Muscle layer of duodenum (tissue), 2 donors: ENCODE measurements around the gene GYPB.
"Not testable (repeated sequence)": the region's sequence is repeated elsewhere in the genome, so short reads cannot be mapped to it uniquely, and the experiment has no call there.

Experiments used
- H3K27ac ChIP-seq: one replicate; pipeline ENCODE4 v1.7.0; 2013; ENCODE audit warnings: mild to moderate bottlenecking, low read length
- H3K27me3 ChIP-seq: one replicate; pipeline ENCODE4 v1.7.0; 2013; ENCODE audit warnings: low read depth, mild to moderate bottlenecking, control low read depth, low read length
- H3K36me3 ChIP-seq, 2 donors: one replicate each; pipeline ENCODE4 v1.7.0; 2013; ENCODE audit warnings: low read length in 2 of 2, control low read depth in 1 of 2, mild to moderate bottlenecking in 1 of 2; ENCODE audit not compliant: insufficient read depth in 2 of 2, control insufficient read depth in 1 of 2
- H3K4me1 ChIP-seq, 2 donors: one replicate each; pipeline ENCODE4 v1.7.0; 2013; ENCODE audit warnings: low read length in 2 of 2, mild to moderate bottlenecking in 2 of 2, control low read depth in 1 of 2, moderate library complexity in 1 of 2; ENCODE audit not compliant: insufficient read depth in 2 of 2, control insufficient read depth in 1 of 2
- H3K4me3 ChIP-seq, 2 donors: one replicate each; pipeline ENCODE4 v1.7.0; 2013; ENCODE audit warnings: low read length in 2 of 2, low read depth in 1 of 2, mild to moderate bottlenecking in 1 of 2
- H3K9me3 ChIP-seq, 2 donors: one replicate each; pipeline ENCODE4 v1.7.0; 2013; ENCODE audit warnings: low read length in 2 of 2, control low read depth in 1 of 2, mild to moderate bottlenecking in 1 of 2; ENCODE audit not compliant: control insufficient read depth in 1 of 2
- donor health status: healthy.

GYPB gene

DNA sequence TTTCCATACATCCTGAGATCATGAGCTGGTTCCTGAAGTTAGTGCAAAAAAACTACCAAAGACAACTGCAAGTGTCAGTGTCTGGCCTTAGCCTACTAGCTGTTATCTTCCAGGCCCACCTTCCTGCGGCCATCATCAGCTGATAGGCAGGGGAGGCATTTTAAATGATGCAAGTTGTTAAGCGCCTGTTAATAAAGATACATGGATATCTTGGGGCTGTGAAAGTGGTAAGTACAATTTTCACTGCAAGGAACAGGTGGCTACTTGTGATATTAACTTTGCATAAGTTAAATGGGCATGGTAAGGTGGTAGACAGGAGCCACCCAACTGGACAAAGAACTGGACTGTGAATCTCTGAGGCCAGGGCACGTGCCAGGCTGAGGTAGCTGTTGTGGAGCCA, at the start of gene GYPB:
TSS of gene GYPB (minus strand) at position 104 of the 400 bp plus-strand sequence. CDS start at position 11, 93 bp downstream.
- not testable (repeated sequence) for H3K9me3 ChIP-seq, H3K27ac ChIP-seq, H3K4me1 ChIP-seq, H3K36me3 ChIP-seq, H3K4me3 ChIP-seq, H3K27me3 ChIP-seq

DNA sequence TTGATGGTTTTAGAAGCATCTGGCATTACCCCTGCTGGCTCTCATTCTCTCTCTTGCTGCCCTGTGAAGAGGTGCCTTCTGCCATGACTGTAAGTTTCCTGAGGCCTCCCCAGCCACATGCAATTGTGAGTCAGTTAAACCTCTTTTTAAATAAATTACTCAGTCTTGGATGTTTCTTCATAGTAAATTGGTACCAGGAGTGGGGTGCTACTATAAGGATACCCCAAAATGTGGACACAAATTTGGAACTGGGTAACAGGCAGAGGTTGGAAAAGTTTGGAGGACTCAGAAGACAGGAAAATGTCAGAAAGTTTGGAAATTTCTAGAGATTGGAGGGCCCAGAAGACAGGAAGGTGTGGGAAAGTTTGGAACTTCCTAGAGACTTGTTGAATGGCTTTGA, 42.4 kb upstream of the GYPB start:
- H3K9me3 ChIP-seq, H3K36me3 ChIP-seq, H3K4me1 ChIP-seq, H3K27ac ChIP-seq, H3K27me3 ChIP-seq, H3K4me3 ChIP-seq: not testable (repeated sequence)

DNA sequence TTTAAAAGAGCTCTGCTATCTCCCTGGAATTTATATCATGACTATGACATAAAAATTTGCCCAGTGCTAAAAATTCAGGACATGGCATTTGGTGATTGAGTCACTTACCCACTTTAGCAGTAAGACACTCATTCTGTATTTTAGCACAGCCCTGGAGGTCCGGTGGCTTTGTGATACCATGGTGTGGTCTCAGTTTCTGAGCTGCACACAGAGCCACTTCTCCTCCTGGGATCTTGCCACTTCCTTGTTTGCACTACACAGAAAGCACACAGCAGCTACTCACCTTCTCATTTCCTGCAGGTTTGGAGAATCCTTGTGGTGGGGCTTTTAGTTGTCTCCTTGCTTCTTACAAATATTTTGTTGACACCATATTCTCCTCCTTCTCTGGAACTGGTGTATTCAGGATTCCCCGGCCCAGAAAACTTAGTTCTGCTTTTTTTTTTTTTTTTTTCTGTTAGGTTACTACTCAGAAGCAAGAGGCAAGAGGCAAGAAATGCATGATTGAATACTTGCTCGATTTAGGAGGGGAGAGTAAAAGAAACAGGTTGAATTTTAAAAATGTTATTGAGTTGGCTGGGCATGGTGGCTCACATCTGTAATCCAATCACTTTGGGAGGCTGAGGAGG, 41.2 kb upstream of the GYPB start:
- H3K9me3 ChIP-seq, H3K27me3 ChIP-seq, H3K36me3 ChIP-seq, H3K27ac ChIP-seq, H3K4me1 ChIP-seq, H3K4me3 ChIP-seq: not testable (repeated sequence)

DNA sequence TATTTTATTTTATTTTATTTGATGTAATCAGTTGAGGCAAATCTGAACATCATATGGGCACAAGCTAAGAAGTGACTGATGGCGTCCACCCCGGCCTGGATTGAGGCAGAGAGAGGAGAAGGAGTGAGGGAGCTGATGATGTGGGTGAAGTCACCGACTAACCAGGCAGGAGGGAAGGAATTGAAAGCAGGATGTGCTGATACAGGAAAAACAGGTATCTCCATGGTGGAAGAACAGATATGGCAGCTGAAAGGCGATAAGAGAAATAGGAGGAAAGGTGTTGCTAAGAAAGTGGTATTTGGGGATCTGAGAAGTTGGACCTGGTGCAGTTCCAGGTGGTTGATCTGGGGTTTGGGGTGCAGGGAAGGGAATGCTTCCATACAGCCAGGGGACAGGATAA, 37.6 kb upstream of the GYPB start:
- Histone ChIP-seq H3K4me1 (no peaks in the 10 kb centered on the region), H3K36me3 (no peaks in the 10 kb centered on the region), H3K4me3 (no peak overlapping the region), H3K9me3 (peaks cover 0 to 2% of the 10 kb centered on the region in 2 donors), H3K27me3 (no peaks in the 10 kb centered on the region), H3K27ac (no peak overlapping the region)

DNA sequence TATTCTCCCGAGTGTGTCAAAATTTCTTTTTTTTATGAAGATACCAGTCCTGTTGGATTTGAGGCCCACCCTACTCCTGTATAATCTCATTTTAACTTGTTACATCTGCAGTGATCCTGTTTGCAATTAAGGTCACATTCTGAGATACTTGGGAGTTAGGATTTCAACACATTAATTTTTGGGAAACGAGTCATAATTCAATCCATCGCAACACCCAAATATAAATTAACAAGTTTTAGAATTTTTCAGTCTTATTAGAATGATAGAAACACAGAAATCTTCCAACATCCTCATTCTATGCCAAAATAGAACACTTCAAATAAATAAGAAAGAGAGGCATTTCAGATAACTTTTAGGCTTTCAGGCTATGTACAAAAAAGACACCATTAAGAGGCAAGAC, 36.2 kb upstream of the GYPB start:
- H3K4me3 ChIP-seq, H3K9me3 ChIP-seq, H3K4me1 ChIP-seq, H3K27ac ChIP-seq, H3K27me3 ChIP-seq, H3K36me3 ChIP-seq: not testable (repeated sequence)

DNA sequence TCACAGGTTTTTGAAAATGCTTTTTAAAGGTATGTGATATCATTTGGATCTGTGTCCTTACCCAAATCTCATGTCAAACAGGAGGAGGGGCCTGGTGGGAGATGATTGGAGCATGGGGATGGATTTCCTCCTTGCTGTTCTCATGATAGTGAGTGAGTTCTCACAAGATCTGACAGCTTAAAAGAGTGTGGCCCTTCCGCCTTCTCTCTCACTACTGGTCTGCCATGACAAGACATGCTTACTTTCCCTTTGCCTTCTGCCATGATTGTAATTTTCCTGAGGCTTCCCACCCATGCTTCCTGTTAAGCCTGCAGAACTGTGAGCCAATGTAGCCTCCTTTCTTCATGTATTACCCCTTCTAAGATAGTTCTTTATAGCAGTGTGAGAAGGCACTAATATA, 32.3 kb upstream of the GYPB start:
- H3K36me3 ChIP-seq, H3K9me3 ChIP-seq, H3K27me3 ChIP-seq, H3K27ac ChIP-seq, H3K4me1 ChIP-seq, H3K4me3 ChIP-seq: not testable (repeated sequence)

DNA sequence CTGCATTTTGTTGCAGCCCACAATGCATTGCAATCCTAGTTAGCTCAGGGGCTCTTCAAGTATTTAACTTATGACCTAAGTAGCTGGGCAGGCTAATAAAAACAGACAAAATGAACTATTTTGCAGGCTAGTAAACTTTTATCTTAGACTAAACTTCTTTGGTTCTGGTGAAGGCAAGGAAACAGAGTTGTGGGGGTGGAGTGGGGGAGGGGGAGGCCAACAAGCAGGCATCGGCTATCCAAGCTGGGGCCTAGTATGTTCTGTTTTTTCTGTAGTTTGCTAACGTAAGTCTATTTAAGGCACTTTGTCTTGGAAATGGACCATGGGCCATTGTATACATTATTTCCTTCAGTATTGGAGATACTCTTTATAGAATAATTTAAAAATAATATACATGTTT, 31.5 kb upstream of the GYPB start:
- not testable (repeated sequence) for H3K27ac ChIP-seq, H3K36me3 ChIP-seq, H3K4me3 ChIP-seq, H3K9me3 ChIP-seq, H3K27me3 ChIP-seq, H3K4me1 ChIP-seq

DNA sequence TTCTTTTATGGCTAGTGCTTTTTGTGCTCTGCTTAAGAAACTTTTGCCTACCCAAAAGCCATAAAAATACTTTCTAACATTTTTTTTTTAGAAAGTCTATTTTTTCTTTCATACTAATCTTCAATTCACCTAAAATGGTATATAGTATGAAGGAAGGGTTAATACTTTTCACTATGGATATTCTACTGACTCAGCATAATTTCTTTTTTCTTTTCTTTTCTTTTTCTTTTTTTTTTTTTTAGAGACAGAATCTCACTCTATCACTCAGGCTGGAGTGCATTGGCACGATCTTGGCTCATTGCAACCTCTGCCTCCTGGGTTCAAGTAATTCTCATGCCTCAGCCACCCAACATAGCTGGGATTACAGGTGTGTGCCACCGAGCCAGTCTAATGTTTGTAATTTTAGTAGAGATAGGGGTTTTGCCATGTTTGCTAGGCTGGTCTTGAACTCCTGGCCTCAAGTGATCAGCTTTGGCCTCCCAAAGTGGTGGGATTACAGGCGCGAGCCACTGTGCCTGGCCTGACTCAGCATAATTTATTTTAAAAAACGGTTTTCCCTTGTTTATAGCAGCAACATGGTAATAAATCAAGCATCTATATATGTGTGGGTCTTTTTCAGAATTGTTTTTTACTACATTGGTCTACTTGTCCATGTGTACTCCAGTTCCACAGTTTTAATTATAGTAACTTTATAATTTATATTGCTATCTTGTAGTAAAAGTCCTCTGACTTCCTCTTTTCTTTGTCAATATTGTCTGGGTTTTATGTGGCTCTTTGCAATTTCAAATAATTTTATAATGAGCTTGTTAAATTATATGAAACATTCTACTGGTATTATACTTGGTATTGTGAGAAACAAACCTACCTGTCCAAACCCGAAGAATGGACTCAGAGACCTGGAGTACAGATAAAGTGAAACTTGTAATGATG, 30.6 kb upstream of the GYPB start:
- not testable (repeated sequence) for H3K4me1 ChIP-seq, H3K27me3 ChIP-seq, H3K36me3 ChIP-seq, H3K27ac ChIP-seq, H3K4me3 ChIP-seq, H3K9me3 ChIP-seq

DNA sequence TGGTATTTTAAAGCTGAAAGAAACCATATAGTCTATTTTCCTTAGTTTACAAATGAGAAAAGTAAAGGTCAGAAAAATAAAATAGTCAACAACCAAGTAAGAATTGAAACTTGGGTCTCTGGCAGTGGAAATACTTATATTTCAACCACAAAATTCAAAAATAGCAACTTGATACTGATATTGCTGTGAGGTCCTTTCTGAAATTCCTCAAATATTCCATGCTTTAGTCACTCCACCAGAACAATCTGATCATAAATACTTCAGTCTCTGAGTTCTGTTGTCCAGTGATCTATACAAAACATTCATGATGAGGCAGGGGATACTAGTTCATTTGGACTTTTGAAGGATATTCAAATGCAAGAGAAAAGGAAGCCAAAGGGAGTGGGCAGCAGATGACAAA, 25.8 kb upstream of the GYPB start:
- H3K27ac ChIP-seq, H3K27me3 ChIP-seq, H3K36me3 ChIP-seq, H3K9me3 ChIP-seq, H3K4me3 ChIP-seq, H3K4me1 ChIP-seq: not testable (repeated sequence)

DNA sequence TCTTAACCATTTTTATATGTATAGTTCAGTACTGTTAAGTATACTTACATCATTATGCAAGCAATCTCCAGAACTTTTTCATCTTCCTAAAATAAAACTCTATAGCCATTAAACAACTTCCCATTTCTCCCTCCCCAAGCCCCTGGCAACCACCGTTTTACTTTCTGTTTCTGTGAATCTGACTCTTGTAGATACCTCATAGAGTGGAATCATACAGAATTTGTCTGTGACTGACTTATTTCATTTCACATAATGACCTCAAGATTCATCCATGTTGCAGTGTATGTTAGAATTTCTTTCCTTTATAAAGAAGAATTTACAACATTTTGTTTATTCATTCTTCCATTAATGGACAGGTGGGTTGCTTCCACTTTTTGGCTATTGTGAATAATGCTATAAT, 13.4 kb upstream of the GYPB start:
- H3K4me1 ChIP-seq, H3K9me3 ChIP-seq, H3K27me3 ChIP-seq, H3K27ac ChIP-seq, H3K36me3 ChIP-seq, H3K4me3 ChIP-seq: not testable (repeated sequence)

DNA sequence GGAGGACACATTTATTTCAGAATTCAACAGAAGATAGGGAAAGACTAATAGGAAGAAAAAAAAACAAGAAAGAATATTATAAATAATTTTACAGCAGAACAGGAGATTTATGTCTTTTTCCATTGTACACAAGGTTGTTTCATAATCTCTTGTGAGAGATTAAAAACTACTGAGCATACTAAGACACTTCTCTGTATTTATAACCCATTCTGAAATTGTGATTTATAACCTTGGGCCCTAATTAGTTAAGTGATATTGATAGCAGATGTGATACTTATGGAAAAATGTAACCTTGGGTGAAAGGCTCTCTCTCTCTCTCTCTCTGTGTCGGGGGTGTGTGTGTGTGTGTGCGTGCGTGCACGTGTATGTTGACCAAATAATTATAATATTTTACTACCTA, 12.7 kb upstream of the GYPB start:
- H3K4me3 ChIP-seq, H3K27ac ChIP-seq, H3K9me3 ChIP-seq, H3K27me3 ChIP-seq, H3K36me3 ChIP-seq, H3K4me1 ChIP-seq: not testable (repeated sequence)

DNA sequence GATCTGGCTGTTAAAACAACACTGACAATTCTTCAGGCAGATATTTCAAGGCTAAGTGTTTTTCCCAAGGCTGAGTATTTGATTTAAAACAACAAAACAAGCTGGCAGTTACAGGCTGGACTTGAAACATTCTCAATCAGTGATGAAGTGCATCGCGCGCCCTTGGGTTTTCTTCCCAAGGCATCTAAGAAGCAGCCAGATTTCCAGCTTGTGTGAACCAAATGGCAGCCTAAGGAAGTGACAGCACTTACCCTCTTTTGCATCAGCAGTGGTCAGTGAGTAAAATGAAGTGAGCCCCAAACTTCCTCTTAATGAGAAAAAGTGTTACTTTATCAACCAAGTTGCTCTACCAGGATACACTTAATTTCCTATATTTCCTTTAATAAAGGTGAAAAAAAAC, 12.2 kb upstream of the GYPB start:
- not testable (repeated sequence) for H3K4me1 ChIP-seq, H3K36me3 ChIP-seq, H3K9me3 ChIP-seq

More for the DNA sequence above, 12.2 kb upstream of the GYPB start:
- not testable (repeated sequence) for H3K27me3 ChIP-seq, H3K4me3 ChIP-seq, H3K27ac ChIP-seq
